HCT116 (cell line): ENCODE data around the gene ATP11B. TPM values are rescaled to one million over a fixed set of nuclear protein-coding genes. Genes with fewer than 3 reads are reported as not detected.

Experiments
- ATAC-seq: fragments of 200-7000 bp; cut with Tn5 transposase; 2 replicates; pipeline ENCODE4 v1.9.1; 2020; ENCODE audit warnings: mild to moderate bottlenecking, moderate library complexity
- BruUV-seq: library from RNA; stranded (reverse); fragments of 400-500 nt; replicated peaks from 2 replicates; lab custom pipeline; 2021; lab: Mats Ljungman, UMichigan
- CTCF ChIA-PET: fragments of 300-600 bp; sonication (Branson Sonifier 250); formaldehyde crosslinking; loops from one replicate; lab custom pipeline; 2021; ENCODE audit warnings: antibody characterized with exemption; lab: Charles Lee
- POLR2A ChIA-PET: fragments of 300-600, 350-600 bp; sonication (Branson Sonifier 250); formaldehyde crosslinking; loops from one replicate; lab custom pipeline; 2021; ENCODE audit warnings: antibody characterized with exemption; lab: Charles Lee
- RAD21 ChIA-PET, 2 experiments: fragments of 300-600 bp; sonication (Branson Sonifier 250); formaldehyde crosslinking; loops; one replicate each; lab custom pipeline; 2023; ENCODE audit warnings: low total read pairs in 2 of 2; ENCODE audit not compliant: uncharacterized antibody in 2 of 2, unreplicated experiment in 2 of 2, low non-redundant PET in 1 of 2; lab: Charles Lee
- DNase-seq: peaks from one replicate; pipeline ENCODE4 v3.0.0-alpha.2; 2010; ENCODE audit warnings: low read depth, low spot score
- H2AFZ ChIP-seq: fragments of 200-600 bp; shearing (Covaris generic), sonication (generic); 2 replicates; pipeline ENCODE4 v1.6.1; 2017; ENCODE audit warnings: low read depth, mixed run types, mixed read lengths, antibody characterized with exemption, low read length; ENCODE audit not compliant: poor library complexity, severe bottlenecking
- H3K27ac ChIP-seq: 2 replicates; pipeline ENCODE4 v1.5.1; 2012; ENCODE audit warnings: low read depth, low read length
- H3K27me3 ChIP-seq: fragments of 200-600 bp; sonication (generic); 2 replicates; pipeline ENCODE4 v1.6.1; 2016; ENCODE audit warnings: mixed run types, low read length, mixed read lengths; ENCODE audit not compliant: insufficient read depth
- H3K36me3 ChIP-seq, 2 experiments: fragments of 200-500 bp in 1 of 2; fragments of 200-600 bp in 1 of 2; sonication (Bioruptor generic) in 1 of 2; sonication (generic) in 1 of 2; 2 replicates each; pipeline versions ENCODE4 v1.5.1 to v1.6.1; 2014 to 2016; ENCODE audit warnings: low read length in 2 of 2, inconsistent platforms in 1 of 2, mixed read lengths in 1 of 2, mixed run types in 1 of 2; ENCODE audit not compliant: insufficient read depth in 2 of 2, control insufficient read depth in 1 of 2
- H3K4me1 ChIP-seq, 2 experiments: fragments of 200-600 bp in 1 of 2; sonication (generic) in 1 of 2; 2 replicates each; pipeline versions ENCODE4 v1.5.1 to v1.6.1; 2012 to 2017; ENCODE audit warnings: low read length in 2 of 2, inconsistent platforms in 1 of 2, mild to moderate bottlenecking in 1 of 2, mixed read lengths in 1 of 2, mixed run types in 1 of 2, moderate library complexity in 1 of 2; ENCODE audit not compliant: insufficient read depth in 2 of 2, control insufficient read depth in 1 of 2
- H3K4me2 ChIP-seq: fragments of 200-600 bp; sonication (generic); 2 replicates; pipeline ENCODE4 v1.6.1; 2017; ENCODE audit warnings: mixed run types, low read length, mixed read lengths
- H3K4me3 ChIP-seq, 2 experiments: fragments of 200-600 bp in 1 of 2; sonication (generic) in 1 of 2; replicated peaks in 1 of 2; 2 replicates each; pipeline ENCODE4 v1.5.1; 2011 to 2016; ENCODE audit warnings: low read length in 2 of 2, control low read depth in 1 of 2, low read depth in 1 of 2, mild to moderate bottlenecking in 1 of 2, mixed read lengths in 1 of 2, mixed run types in 1 of 2
- H3K79me2 ChIP-seq: fragments of 200-600 bp; sonication (generic); 2 replicates; pipeline ENCODE4 v1.6.1; 2017; ENCODE audit warnings: mild to moderate bottlenecking, mixed run types, low read length, moderate library complexity, mixed read lengths; ENCODE audit not compliant: insufficient read depth
- H3K9ac ChIP-seq: fragments of 200-600 bp; sonication (generic); 2 replicates; pipeline ENCODE4 v1.6.1; 2016; ENCODE audit warnings: low read length, mixed read lengths
- H3K9me2 ChIP-seq: fragments of 200-600 bp; sonication (generic), shearing (Covaris generic); 2 replicates; pipeline ENCODE4 v1.6.1; 2017; ENCODE audit warnings: mixed run types, mild to moderate bottlenecking, moderate library complexity; ENCODE audit not compliant: insufficient read depth
- H3K9me3 ChIP-seq, 2 experiments: fragments of 200-500 bp in 1 of 2; fragments of 200-600 bp in 1 of 2; sonication (Bioruptor generic) in 1 of 2; sonication (generic) in 1 of 2; 2 replicates each; pipeline ENCODE4 v1.6.1; 2014 to 2017; ENCODE audit warnings: low read length in 2 of 2, mixed read lengths in 2 of 2, inconsistent platforms in 1 of 2, low read depth in 1 of 2, mild to moderate bottlenecking in 1 of 2, mixed run types in 1 of 2, moderate library complexity in 1 of 2; ENCODE audit not compliant: control insufficient read depth in 1 of 2, insufficient read depth in 1 of 2
- H4K20me1 ChIP-seq: fragments of 200-600 bp; sonication (generic), shearing (Covaris generic); 2 replicates; pipeline ENCODE4 v1.6.1; 2017; ENCODE audit warnings: mixed run types, mild to moderate bottlenecking, moderate library complexity; ENCODE audit not compliant: insufficient read depth
- CBX3 ChIP-seq: IDR thresholded peaks from 2 replicates; pipeline ENCODE4 v1.6.1; 2012; ENCODE audit warnings: low read depth
- CEBPB ChIP-seq: IDR thresholded peaks from 2 replicates; pipeline ENCODE4 v1.6.1; 2012; ENCODE audit warnings: low read depth
- FOSL1 ChIP-seq: IDR thresholded peaks from 2 replicates; pipeline ENCODE4 v1.6.1; 2012; ENCODE audit warnings: low read depth
- JUND ChIP-seq: IDR thresholded peaks from 2 replicates; pipeline ENCODE4 v1.6.1; 2012
- POLR2A ChIP-seq: IDR thresholded peaks from 2 replicates; pipeline ENCODE4 v1.7.0; 2011; ENCODE audit warnings: borderline replicate concordance; ENCODE audit not compliant: insufficient read depth, insufficient read length; ENCODE audit errors: extremely low read depth
- YY1 ChIP-seq: IDR thresholded peaks from 2 replicates; pipeline ENCODE4 v1.6.1; 2011; ENCODE audit warnings: low read length, low read depth, moderate library complexity, mild to moderate bottlenecking; ENCODE audit not compliant: insufficient replicate concordance; ENCODE audit errors: extremely low read depth
- ZNF274 ChIP-seq: fragments of 200-500 bp; sonication (Bioruptor generic); IDR thresholded peaks from 2 replicates; pipeline ENCODE4 v1.6.1; 2014; ENCODE audit warnings: mild to moderate bottlenecking, low read depth, low read length, inconsistent platforms
- intact Hi-C: fragments of 100-400 bp; cut with micrococcal nuclease; formaldehyde crosslinking; loops from 2 replicates; pipeline ENCODE4 v1.10.0; 2022
- total RNA-seq: library from RNA; stranded (reverse); gene quantifications from one replicate; pipeline ENCODE4 v1.2.1, GENCODE V29; 2021; ENCODE audit not compliant: unreplicated experiment
- TF ChIP-seq, protein P1 (sequence below), 3 experiments: fragments of 200-600 bp in 1 of 3; sonication (generic) in 1 of 3; IDR thresholded peaks in 2 of 3; conservative IDR thresholded peaks in 1 of 3; 2 replicates each; pipeline ENCODE4 v1.5.1; 2012 to 2017; ENCODE audit warnings: low read depth in 2 of 3, low read length in 2 of 3, antibody characterized with exemption in 1 of 3, borderline replicate concordance in 1 of 3, control low read depth in 1 of 3, mild to moderate bottlenecking in 1 of 3, mixed read lengths in 1 of 3, mixed run types in 1 of 3, moderate library complexity in 1 of 3; ENCODE audit not compliant: insufficient read depth in 1 of 3
- TF ChIP-seq, protein P2 (sequence below): IDR thresholded peaks from 2 replicates; pipeline ENCODE4 v1.6.1; 2012; ENCODE audit warnings: low read depth
- TF ChIP-seq, protein P3 (sequence below): IDR thresholded peaks from 2 replicates; pipeline ENCODE4 v1.6.1; 2011; ENCODE audit warnings: mild to moderate bottlenecking, low read length, moderate library complexity; ENCODE audit not compliant: insufficient replicate concordance; ENCODE audit errors: extremely low read depth
- TF ChIP-seq, protein P4 (sequence below): IDR thresholded peaks from 2 replicates; pipeline ENCODE4 v1.6.1; 2012

ATP11B gene
- total RNA-seq, 1 experiment from 2014 or later: 53.0 TPM

DNA sequence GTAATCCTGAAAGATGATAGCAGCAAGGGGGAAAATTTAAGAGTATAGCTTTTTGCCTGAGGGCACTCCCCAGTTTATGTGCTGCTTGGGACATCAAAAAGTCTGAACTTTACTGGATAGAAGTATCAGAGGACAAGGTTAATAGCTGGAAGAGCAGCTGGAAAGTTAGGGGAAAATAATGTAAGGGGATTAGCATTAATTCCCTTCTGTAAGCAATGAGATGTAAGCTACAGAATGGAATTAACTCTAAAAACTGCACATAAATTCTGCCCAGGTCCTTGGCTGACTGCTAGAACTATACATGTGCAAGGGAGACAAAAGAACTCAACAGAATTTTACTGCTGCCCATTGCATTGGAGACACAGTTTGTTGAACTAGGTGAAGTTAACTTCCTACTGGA, 55.6 kb downstream of the ATP11B start:
- H3K9me3 ChIP-seq: no peaks in the 10 kb centered on the region

More for the DNA sequence above, 55.6 kb downstream of the ATP11B start:
- Histone ChIP-seq H3K27me3 (no peaks in the 10 kb centered on the region), H3K4me1 (no peaks in the 10 kb centered on the region), H3K36me3 (peaks cover 7 to 11% of the 10 kb centered on the region in 2 experiments), H2AFZ (no peak overlapping the region), H3K79me2 (no peaks in the 10 kb centered on the region), H3K4me3 (no peak overlapping the region), H3K4me2 (no peak overlapping the region), H3K27ac (no peak overlapping the region), H3K9ac (no peak overlapping the region), H3K9me2 (no peaks in the 10 kb centered on the region), H4K20me1 (no peaks in the 10 kb centered on the region)
- BruUV-seq: no TSS peak
- CTCF ChIA-PET: no interaction called here
- ATAC-seq: no peak
- TF ChIP-seq POLR2A: no peak
- TF ChIP-seq JUND: no peak
- TF ChIP-seq, protein P1, sequence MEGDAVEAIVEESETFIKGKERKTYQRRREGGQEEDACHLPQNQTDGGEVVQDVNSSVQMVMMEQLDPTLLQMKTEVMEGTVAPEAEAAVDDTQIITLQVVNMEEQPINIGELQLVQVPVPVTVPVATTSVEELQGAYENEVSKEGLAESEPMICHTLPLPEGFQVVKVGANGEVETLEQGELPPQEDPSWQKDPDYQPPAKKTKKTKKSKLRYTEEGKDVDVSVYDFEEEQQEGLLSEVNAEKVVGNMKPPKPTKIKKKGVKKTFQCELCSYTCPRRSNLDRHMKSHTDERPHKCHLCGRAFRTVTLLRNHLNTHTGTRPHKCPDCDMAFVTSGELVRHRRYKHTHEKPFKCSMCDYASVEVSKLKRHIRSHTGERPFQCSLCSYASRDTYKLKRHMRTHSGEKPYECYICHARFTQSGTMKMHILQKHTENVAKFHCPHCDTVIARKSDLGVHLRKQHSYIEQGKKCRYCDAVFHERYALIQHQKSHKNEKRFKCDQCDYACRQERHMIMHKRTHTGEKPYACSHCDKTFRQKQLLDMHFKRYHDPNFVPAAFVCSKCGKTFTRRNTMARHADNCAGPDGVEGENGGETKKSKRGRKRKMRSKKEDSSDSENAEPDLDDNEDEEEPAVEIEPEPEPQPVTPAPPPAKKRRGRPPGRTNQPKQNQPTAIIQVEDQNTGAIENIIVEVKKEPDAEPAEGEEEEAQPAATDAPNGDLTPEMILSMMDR (IDR thresholded peaks at IDR 0.05 in 2 of 3, conservative IDR thresholded peaks at IDR 0.05 in 1 of 3; ENCODE audit: borderline replicate concordance in 1 of 3, insufficient read depth in 1 of 3, low read depth in 2 of 3, low read length in 2 of 3): no peak
- TF ChIP-seq, protein P2, sequence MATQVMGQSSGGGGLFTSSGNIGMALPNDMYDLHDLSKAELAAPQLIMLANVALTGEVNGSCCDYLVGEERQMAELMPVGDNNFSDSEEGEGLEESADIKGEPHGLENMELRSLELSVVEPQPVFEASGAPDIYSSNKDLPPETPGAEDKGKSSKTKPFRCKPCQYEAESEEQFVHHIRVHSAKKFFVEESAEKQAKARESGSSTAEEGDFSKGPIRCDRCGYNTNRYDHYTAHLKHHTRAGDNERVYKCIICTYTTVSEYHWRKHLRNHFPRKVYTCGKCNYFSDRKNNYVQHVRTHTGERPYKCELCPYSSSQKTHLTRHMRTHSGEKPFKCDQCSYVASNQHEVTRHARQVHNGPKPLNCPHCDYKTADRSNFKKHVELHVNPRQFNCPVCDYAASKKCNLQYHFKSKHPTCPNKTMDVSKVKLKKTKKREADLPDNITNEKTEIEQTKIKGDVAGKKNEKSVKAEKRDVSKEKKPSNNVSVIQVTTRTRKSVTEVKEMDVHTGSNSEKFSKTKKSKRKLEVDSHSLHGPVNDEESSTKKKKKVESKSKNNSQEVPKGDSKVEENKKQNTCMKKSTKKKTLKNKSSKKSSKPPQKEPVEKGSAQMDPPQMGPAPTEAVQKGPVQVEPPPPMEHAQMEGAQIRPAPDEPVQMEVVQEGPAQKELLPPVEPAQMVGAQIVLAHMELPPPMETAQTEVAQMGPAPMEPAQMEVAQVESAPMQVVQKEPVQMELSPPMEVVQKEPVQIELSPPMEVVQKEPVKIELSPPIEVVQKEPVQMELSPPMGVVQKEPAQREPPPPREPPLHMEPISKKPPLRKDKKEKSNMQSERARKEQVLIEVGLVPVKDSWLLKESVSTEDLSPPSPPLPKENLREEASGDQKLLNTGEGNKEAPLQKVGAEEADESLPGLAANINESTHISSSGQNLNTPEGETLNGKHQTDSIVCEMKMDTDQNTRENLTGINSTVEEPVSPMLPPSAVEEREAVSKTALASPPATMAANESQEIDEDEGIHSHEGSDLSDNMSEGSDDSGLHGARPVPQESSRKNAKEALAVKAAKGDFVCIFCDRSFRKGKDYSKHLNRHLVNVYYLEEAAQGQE: no peak
- no peak for TF ChIP-seq FOSL1
- TF ChIP-seq, protein P3, sequence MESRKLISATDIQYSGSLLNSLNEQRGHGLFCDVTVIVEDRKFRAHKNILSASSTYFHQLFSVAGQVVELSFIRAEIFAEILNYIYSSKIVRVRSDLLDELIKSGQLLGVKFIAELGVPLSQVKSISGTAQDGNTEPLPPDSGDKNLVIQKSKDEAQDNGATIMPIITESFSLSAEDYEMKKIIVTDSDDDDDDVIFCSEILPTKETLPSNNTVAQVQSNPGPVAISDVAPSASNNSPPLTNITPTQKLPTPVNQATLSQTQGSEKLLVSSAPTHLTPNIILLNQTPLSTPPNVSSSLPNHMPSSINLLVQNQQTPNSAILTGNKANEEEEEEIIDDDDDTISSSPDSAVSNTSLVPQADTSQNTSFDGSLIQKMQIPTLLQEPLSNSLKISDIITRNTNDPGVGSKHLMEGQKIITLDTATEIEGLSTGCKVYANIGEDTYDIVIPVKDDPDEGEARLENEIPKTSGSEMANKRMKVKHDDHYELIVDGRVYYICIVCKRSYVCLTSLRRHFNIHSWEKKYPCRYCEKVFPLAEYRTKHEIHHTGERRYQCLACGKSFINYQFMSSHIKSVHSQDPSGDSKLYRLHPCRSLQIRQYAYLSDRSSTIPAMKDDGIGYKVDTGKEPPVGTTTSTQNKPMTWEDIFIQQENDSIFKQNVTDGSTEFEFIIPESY: no peak
- TF ChIP-seq, protein P4, sequence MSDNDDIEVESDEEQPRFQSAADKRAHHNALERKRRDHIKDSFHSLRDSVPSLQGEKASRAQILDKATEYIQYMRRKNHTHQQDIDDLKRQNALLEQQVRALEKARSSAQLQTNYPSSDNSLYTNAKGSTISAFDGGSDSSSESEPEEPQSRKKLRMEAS: no peak
- TF ChIP-seq CBX3: no peak
- TF ChIP-seq YY1: no peak
- no peak for TF ChIP-seq CEBPB
- no peak for TF ChIP-seq ZNF274
- DNase-seq: no peak
- intact Hi-C loops: no loop called here
- RAD21 ChIA-PET: no interaction called here
- POLR2A ChIA-PET: no interaction called here
